HEK293 (cell line): ENCODE results near the gene DCC.

Source experiments
- CTCF ChIA-PET: fragments of 350-600 bp; formaldehyde crosslinking; extraction: SDS; loops from one replicate; lab custom pipeline; 2021; ENCODE audit warnings: antibody characterized with exemption; lab: Yijun Ruan, JAX
- POLR2A ChIA-PET: fragments of 300-600 bp; formaldehyde crosslinking; extraction: SDS; loops from one replicate; lab custom pipeline; 2020; ENCODE audit warnings: antibody characterized with exemption, inconsistent platforms; lab: Yijun Ruan, JAX
- H3K27ac ChIP-seq: fragments of 200-500 bp; sonication (Bioruptor generic); 2 replicates; pipeline ENCODE4 v1.5.1; 2014; ENCODE audit warnings: low read depth, low read length, control low read depth, inconsistent platforms; ENCODE audit errors: extremely low read depth
- H3K36me3 ChIP-seq, 2 experiments: fragments of 200-500 bp in 1 of 2; sonication (Bioruptor generic) in 1 of 2; 1 replicate in 1 of 2; 2 replicates in 1 of 2; pipeline ENCODE4 v1.5.1; 2014 to 2017; ENCODE audit warnings: inconsistent platforms in 2 of 2, low read length in 2 of 2; ENCODE audit not compliant: control insufficient read depth in 2 of 2, insufficient read depth in 1 of 2
- H3K4me1 ChIP-seq: fragments of 200-500 bp; sonication (Bioruptor generic); 2 replicates; pipeline ENCODE4 v1.5.1; 2014; ENCODE audit warnings: mild to moderate bottlenecking, low read length, inconsistent platforms; ENCODE audit not compliant: control insufficient read depth, insufficient read depth
- H3K4me3 ChIP-seq: 2 replicates; pipeline ENCODE4 v1.5.1; 2011; ENCODE audit warnings: low read depth, mild to moderate bottlenecking, control low read depth, low read length, moderate library complexity
- H3K9me3 ChIP-seq: fragments of 200-500 bp; sonication (Bioruptor generic); 2 replicates; pipeline ENCODE4 v1.5.1; 2014; ENCODE audit warnings: low read depth, low read length, inconsistent platforms; ENCODE audit not compliant: control insufficient read depth, insufficient read depth
- GFI1B ChIP-seq: fragments of 450-650 bp; formaldehyde crosslinking; IDR thresholded peaks from 2 replicates; pipeline ENCODE4 v1.5.1; 2016; ENCODE audit warnings: missing biosample characterization, missing genetic modification characterization
- GLI4 ChIP-seq: fragments of 450-650 bp; formaldehyde crosslinking; IDR thresholded peaks from 2 replicates; pipeline ENCODE4 v1.5.1; 2016; ENCODE audit warnings: missing biosample characterization, missing genetic modification characterization
- KLF9 ChIP-seq: fragments of 450-650 bp; formaldehyde crosslinking; IDR thresholded peaks from 2 replicates; pipeline ENCODE4 v1.5.1; 2016; ENCODE audit warnings: missing biosample characterization, missing genetic modification characterization, low read depth
- PRDM1 ChIP-seq: fragments of 450-650 bp; formaldehyde crosslinking; IDR thresholded peaks from 2 replicates; pipeline ENCODE4; 2016; ENCODE audit warnings: missing biosample characterization, missing genetic modification characterization
- RBAK ChIP-seq: fragments of 450-650 bp; formaldehyde crosslinking; IDR thresholded peaks from 2 replicates; pipeline ENCODE4 v1.5.1; 2016; ENCODE audit warnings: missing biosample characterization, missing genetic modification characterization
- SCRT1 ChIP-seq: fragments of 450-650 bp; formaldehyde crosslinking; IDR thresholded peaks from 2 replicates; pipeline ENCODE4 v1.5.1; 2016; ENCODE audit warnings: missing biosample characterization, missing genetic modification characterization, borderline replicate concordance
- SETDB1 ChIP-seq: IDR thresholded peaks from one replicate; pipeline ENCODE4 v1.6.1; 2017; ENCODE audit warnings: mild to moderate bottlenecking, low read length, moderate library complexity, mixed read lengths; ENCODE audit not compliant: insufficient read length
- ZBTB1 ChIP-seq: fragments of 450-650 bp; formaldehyde crosslinking; IDR thresholded peaks from 2 replicates; pipeline ENCODE4 v1.5.1; 2016; ENCODE audit warnings: missing biosample characterization, missing genetic modification characterization
- ZBTB11 ChIP-seq: fragments of 450-650 bp; formaldehyde crosslinking; conservative IDR thresholded peaks from 2 replicates; pipeline ENCODE4 v1.5.1; 2016; ENCODE audit warnings: low read depth, missing biosample characterization, missing genetic modification characterization
- ZFHX2 ChIP-seq: fragments of 450-650 bp; formaldehyde crosslinking; conservative IDR thresholded peaks from 2 replicates; pipeline ENCODE4 v1.5.1; 2016; ENCODE audit warnings: missing biosample characterization, missing genetic modification characterization
- ZNF112 ChIP-seq: fragments of 450-650 bp; formaldehyde crosslinking; IDR thresholded peaks from 2 replicates; pipeline ENCODE4 v1.5.0; 2017; ENCODE audit warnings: missing biosample characterization, missing genetic modification characterization
- ZNF133 ChIP-seq: fragments of 450-650 bp; formaldehyde crosslinking; IDR thresholded peaks from 2 replicates; pipeline ENCODE4 v1.5.1; 2016; ENCODE audit warnings: missing biosample characterization, missing genetic modification characterization
- ZNF138 ChIP-seq: fragments of 450-650 bp; formaldehyde crosslinking; IDR thresholded peaks from 2 replicates; pipeline ENCODE4 v1.5.1; 2016; ENCODE audit warnings: missing biosample characterization, missing genetic modification characterization, borderline replicate concordance
- ZNF223 ChIP-seq: fragments of 450-650 bp; formaldehyde crosslinking; IDR thresholded peaks from 2 replicates; pipeline ENCODE4 v1.5.1; 2016; ENCODE audit warnings: missing biosample characterization, missing genetic modification characterization
- ZNF335 ChIP-seq: fragments of 450-650 bp; formaldehyde crosslinking; conservative IDR thresholded peaks from 2 replicates; pipeline ENCODE4 v1.5.1; 2016; ENCODE audit warnings: missing biosample characterization, missing genetic modification characterization
- ZNF341 ChIP-seq: fragments of 450-650 bp; formaldehyde crosslinking; IDR thresholded peaks from 2 replicates; pipeline ENCODE4; 2016; ENCODE audit warnings: low read depth, missing biosample characterization, missing genetic modification characterization
- ZNF391 ChIP-seq: fragments of 450-650 bp; formaldehyde crosslinking; IDR thresholded peaks from 2 replicates; pipeline ENCODE4 v1.5.1; 2016; ENCODE audit warnings: low read depth, missing biosample characterization, missing genetic modification characterization, borderline replicate concordance
- ZNF404 ChIP-seq: fragments of 450-650 bp; formaldehyde crosslinking; IDR thresholded peaks from 2 replicates; pipeline ENCODE4 v1.5.1; 2017; ENCODE audit warnings: missing biosample characterization, missing genetic modification characterization
- ZNF785 ChIP-seq: fragments of 450-650 bp; formaldehyde crosslinking; IDR thresholded peaks from 2 replicates; pipeline ENCODE4 v1.5.1; 2016; ENCODE audit warnings: missing biosample characterization, missing genetic modification characterization
- ZNF837 ChIP-seq: fragments of 450-650 bp; formaldehyde crosslinking; IDR thresholded peaks from 2 replicates; pipeline ENCODE4 v1.5.1; 2016; ENCODE audit warnings: missing biosample characterization, missing genetic modification characterization
- ZSCAN5A ChIP-seq: fragments of 450-650 bp; formaldehyde crosslinking; IDR thresholded peaks from 2 replicates; pipeline ENCODE4 v1.5.1; 2016; ENCODE audit warnings: missing biosample characterization, missing genetic modification characterization
- TF ChIP-seq, protein P1 (sequence below): fragments of 450-650 bp; formaldehyde crosslinking; conservative IDR thresholded peaks from 2 replicates; pipeline ENCODE4 v1.5.1; 2016; ENCODE audit warnings: low read depth, missing biosample characterization, missing genetic modification characterization
- TF ChIP-seq, protein P2 (sequence below): fragments of 450-650 bp; formaldehyde crosslinking; IDR thresholded peaks from 2 replicates; pipeline ENCODE4 v1.5.1; 2016; ENCODE audit warnings: missing biosample characterization, missing genetic modification characterization

DCC gene

GRCh38 chr18:52995875-52996274, 655.9 kb downstream of the DCC start (continued):
- no peak for TF ChIP-seq ZNF404
- no peak for TF ChIP-seq ZNF138 (tag by site-specific recombination)
- no peak for TF ChIP-seq GFI1B (tag by site-specific recombination)
- TF ChIP-seq, all 188 proteins: peak for 0

DNA sequence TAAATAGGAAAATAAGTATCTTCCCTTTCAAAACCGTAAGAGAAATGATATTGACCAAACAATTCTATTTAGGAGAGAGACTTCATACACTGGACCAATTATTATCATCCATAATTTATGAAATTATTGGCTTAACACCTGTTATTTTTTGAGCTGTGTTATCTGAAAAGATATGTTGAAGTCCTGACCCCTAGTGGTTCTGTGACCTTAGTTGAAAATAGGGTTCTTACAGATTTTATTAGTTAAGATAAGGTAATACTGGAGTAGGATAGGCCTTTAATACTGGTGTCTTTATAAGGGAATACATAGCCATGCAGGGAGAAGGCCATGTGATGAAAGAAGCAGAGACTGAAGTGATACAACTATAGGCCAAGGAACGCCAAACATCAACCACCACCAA, 659.6 kb downstream of the DCC start:
- CTCF ChIA-PET: no interaction called here
- no peak for TF ChIP-seq ZBTB11 (tag by site-specific recombination)
- TF ChIP-seq SCRT1 (tag by site-specific recombination): no peak
- no peak for TF ChIP-seq ZNF391 (tag by site-specific recombination)
- TF ChIP-seq, all 188 proteins: peak for 0
- H3K9me3 ChIP-seq: no peaks in the 10 kb centered on the region
- H3K36me3 ChIP-seq: no peaks in the 10 kb centered on the region
- H3K4me1 ChIP-seq: no peaks in the 10 kb centered on the region
- H3K4me3 ChIP-seq: no peak overlapping the region
- no peak overlapping the region for H3K27ac ChIP-seq
- POLR2A ChIA-PET: no interaction called here

GRCh38 chr18:53004798-53005197, 664.8 kb downstream of the DCC start:
- Histone ChIP-seq H3K27ac (no peak overlapping the region), H3K36me3 (no peaks in the 10 kb centered on the region), H3K4me3 (no peak overlapping the region), H3K4me1 (no peaks in the 10 kb centered on the region), H3K9me3 (no peaks in the 10 kb centered on the region)
- ChIA-PET CTCF (no interaction called here), POLR2A (no interaction called here)
- TF ChIP-seq ZNF785 (tag by site-specific recombination) (no peak), ZNF335 (tag by site-specific recombination) (no peak), ZNF112 (tag by site-specific recombination) (no peak), ZNF341 (no peak), KLF9 (no peak), ZNF837 (tag by site-specific recombination) (no peak), RBAK (no peak), SETDB1 (no peak), PRDM1 (no peak), ZSCAN5A (tag by site-specific recombination) (no peak), ZNF223 (no peak), GLI4 (tag by site-specific recombination) (no peak), ZNF133 (tag by site-specific recombination) (no peak), ZFHX2 (tag by site-specific recombination) (no peak), ZBTB1 (tag by site-specific recombination) (no peak)
- TF ChIP-seq, protein P1, sequence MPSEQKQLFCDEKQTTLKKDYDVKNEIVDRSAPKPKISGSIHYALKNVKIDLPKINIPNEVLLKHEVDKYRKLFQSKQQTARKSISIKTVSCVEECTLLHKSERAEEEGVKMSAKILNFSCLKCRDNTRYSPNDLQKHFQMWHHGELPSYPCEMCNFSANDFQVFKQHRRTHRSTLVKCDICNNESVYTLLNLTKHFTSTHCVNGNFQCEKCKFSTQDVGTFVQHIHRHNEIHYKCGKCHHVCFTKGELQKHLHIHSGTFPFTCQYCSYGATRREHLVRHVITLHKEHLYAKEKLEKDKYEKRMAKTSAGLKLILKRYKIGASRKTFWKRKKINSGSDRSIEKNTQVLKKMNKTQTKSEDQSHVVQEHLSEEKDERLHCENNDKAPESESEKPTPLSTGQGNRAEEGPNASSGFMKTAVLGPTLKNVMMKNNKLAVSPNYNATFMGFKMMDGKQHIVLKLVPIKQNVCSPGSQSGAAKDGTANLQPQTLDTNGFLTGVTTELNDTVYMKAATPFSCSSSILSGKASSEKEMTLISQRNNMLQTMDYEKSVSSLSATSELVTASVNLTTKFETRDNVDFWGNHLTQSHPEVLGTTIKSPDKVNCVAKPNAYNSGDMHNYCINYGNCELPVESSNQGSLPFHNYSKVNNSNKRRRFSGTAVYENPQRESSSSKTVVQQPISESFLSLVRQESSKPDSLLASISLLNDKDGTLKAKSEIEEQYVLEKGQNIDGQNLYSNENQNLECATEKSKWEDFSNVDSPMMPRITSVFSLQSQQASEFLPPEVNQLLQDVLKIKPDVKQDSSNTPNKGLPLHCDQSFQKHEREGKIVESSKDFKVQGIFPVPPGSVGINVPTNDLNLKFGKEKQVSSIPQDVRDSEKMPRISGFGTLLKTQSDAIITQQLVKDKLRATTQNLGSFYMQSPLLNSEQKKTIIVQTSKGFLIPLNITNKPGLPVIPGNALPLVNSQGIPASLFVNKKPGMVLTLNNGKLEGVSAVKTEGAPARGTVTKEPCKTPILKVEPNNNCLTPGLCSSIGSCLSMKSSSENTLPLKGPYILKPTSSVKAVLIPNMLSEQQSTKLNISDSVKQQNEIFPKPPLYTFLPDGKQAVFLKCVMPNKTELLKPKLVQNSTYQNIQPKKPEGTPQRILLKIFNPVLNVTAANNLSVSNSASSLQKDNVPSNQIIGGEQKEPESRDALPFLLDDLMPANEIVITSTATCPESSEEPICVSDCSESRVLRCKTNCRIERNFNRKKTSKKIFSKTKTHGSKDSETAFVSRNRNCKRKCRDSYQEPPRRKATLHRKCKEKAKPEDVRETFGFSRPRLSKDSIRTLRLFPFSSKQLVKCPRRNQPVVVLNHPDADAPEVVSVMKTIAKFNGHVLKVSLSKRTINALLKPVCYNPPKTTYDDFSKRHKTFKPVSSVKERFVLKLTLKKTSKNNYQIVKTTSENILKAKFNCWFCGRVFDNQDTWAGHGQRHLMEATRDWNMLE (tag by site-specific recombination): no peak
- TF ChIP-seq, protein P2, sequence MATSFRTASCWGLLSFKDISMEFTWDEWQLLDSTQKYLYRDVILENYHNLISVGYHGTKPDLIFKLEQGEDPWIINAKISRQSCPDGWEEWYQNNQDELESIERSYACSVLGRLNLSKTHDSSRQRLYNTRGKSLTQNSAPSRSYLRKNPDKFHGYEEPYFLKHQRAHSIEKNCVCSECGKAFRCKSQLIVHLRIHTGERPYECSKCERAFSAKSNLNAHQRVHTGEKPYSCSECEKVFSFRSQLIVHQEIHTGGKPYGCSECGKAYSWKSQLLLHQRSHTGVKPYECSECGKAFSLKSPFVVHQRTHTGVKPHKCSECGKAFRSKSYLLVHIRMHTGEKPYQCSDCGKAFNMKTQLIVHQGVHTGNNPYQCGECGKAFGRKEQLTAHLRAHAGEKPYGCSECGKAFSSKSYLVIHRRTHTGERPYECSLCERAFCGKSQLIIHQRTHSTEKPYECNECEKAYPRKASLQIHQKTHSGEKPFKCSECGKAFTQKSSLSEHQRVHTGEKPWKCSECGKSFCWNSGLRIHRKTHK (tag by site-specific recombination): no peak
